ENCODE results near the gene FAHD2A. TPM values are rescaled to one million over a fixed set of nuclear protein-coding genes. Genes with fewer than 3 reads are reported as not detected.

Gene FAHD2A
- total RNA-seq, 1 experiment from 2014 or later = 23.0 TPM

- Histone ChIP-seq H4K20me1 (ENCODE audit: insufficient read depth) (no peaks in the 10 kb centered on the region), H3K4me2 (no peak overlapping the region), H3F3A (ENCODE audit: insufficient read depth, low read depth) (no peaks in the 10 kb centered on the region), H3K27ac (no peak overlapping the region), H3K4me3 (no peak overlapping the region), H3K9me2 (ENCODE audit: insufficient read depth) (no peaks in the 10 kb centered on the region), H3K27me3 (ENCODE audit: insufficient read depth, low read depth) (peaks cover 72% of the 10 kb centered on the region), H2AFZ (no peak overlapping the region), H3K4me1 (replicated peaks; ENCODE audit: insufficient read depth) (no peaks in the 10 kb centered on the region), H3K36me3 (ENCODE audit: low read depth) (no peaks in the 10 kb centered on the region), H3K79me2 (ENCODE audit: low read depth) (no peaks in the 10 kb centered on the region), H3K9me3 (ENCODE audit: insufficient read depth, low read depth) (no peaks in the 10 kb centered on the region)
- no peak for TF ChIP-seq EZH2 (IDR thresholded peaks at IDR 0.05; ENCODE audit: low read depth)
- TF ChIP-seq CTCF (conservative IDR thresholded peaks at IDR 0.05) = no peak
- intact Hi-C loops (cut with micrococcal nuclease; ENCODE audit: unreplicated experiment) = no loop called here
- no peak for DNase-seq
- ChIA-PET POLR2A (ENCODE audit: unreplicated experiment) (no interaction called here), CTCF (no interaction called here)
- BruUV-seq (replicated peaks) = no TSS peak
These were observed 18.9 kb upstream of the FAHD2A start for GRCh38 chr2:95383635-95384027.

GRCh38 chr2:95384854-95385569, 17.5 kb upstream of the FAHD2A start:
- no peak for TF ChIP-seq CTCF (conservative IDR thresholded peaks at IDR 0.05)
- no peak for TF ChIP-seq EZH2 (IDR thresholded peaks at IDR 0.05; ENCODE audit: low read depth)
- Histone ChIP-seq H3K36me3 (ENCODE audit: low read depth) (no peaks in the 10 kb centered on the region), H3K9me2 (ENCODE audit: insufficient read depth) (no peaks in the 10 kb centered on the region), H3F3A (ENCODE audit: insufficient read depth, low read depth) (no peaks in the 10 kb centered on the region), H2AFZ (no peak overlapping the region), H3K4me1 (replicated peaks; ENCODE audit: insufficient read depth) (0 out of 2 replicates have a peak, but pooled peaks cover 4% of the 10 kb centered on the region), H3K4me2 (no peak overlapping the region), H3K9me3 (ENCODE audit: insufficient read depth, low read depth) (no peaks in the 10 kb centered on the region), H3K79me2 (ENCODE audit: low read depth) (no peaks in the 10 kb centered on the region), H3K27ac (no peak overlapping the region), H4K20me1 (ENCODE audit: insufficient read depth) (no peaks in the 10 kb centered on the region), H3K27me3 (ENCODE audit: insufficient read depth, low read depth) (peaks cover 60% of the 10 kb centered on the region), H3K4me3 (no peak overlapping the region)
- no TSS peak for BruUV-seq (replicated peaks)
- intact Hi-C loops (cut with micrococcal nuclease; ENCODE audit: unreplicated experiment) = no loop called here
- DNase-seq = no peak
- POLR2A ChIA-PET (ENCODE audit: unreplicated experiment) = no interaction called here
- CTCF ChIA-PET = no interaction called here

GRCh38 chr2:95385570-95385984, 16.9 kb upstream of the FAHD2A start:
- ChIA-PET CTCF (no interaction called here), POLR2A (ENCODE audit: unreplicated experiment) (interaction anchor here (0.8 kb wide), 1 partner anchor 10 kb away, joined by 5 read pairs; no protein-coding TSS in a partner anchor)
- H3K27me3 ChIP-seq (ENCODE audit: insufficient read depth, low read depth) = peaks cover 54% of the 10 kb centered on the region
- TF ChIP-seq EZH2 (IDR thresholded peaks at IDR 0.05; ENCODE audit: low read depth) (no peak), CTCF (conservative IDR thresholded peaks at IDR 0.05) (no peak)
- no peaks in the 10 kb centered on the region for H3F3A ChIP-seq (ENCODE audit: insufficient read depth, low read depth)
- no peak overlapping the region for H2AFZ ChIP-seq
- no peaks in the 10 kb centered on the region for H3K9me3 ChIP-seq (ENCODE audit: insufficient read depth, low read depth)
- H3K9me2 ChIP-seq (ENCODE audit: insufficient read depth) = no peaks in the 10 kb centered on the region
- no peaks in the 10 kb centered on the region for H3K79me2 ChIP-seq (ENCODE audit: low read depth)
- H3K4me1 ChIP-seq (replicated peaks; ENCODE audit: insufficient read depth) = 0 out of 2 replicates have a peak, but pooled peaks cover 4% of the 10 kb centered on the region
- intact Hi-C loops (cut with micrococcal nuclease; ENCODE audit: unreplicated experiment) = no loop called here
- no peaks in the 10 kb centered on the region for H4K20me1 ChIP-seq (ENCODE audit: insufficient read depth)
- H3K4me3 ChIP-seq = no peak overlapping the region
- BruUV-seq (replicated peaks) = no TSS peak
- DNase-seq = no peak
- no peak overlapping the region for H3K4me2 ChIP-seq
- H3K27ac ChIP-seq = no peak overlapping the region
- H3K36me3 ChIP-seq (ENCODE audit: low read depth) = no peaks in the 10 kb centered on the region

Data from PC-9 (cell line).